Astrocyte of the cerebellum (primary cell): ENCODE data around the gene PIP5KL1.

ENCODE experiments used
- DNase-seq: peaks from one replicate; pipeline ENCODE4 v3.0.0-alpha.2; 2011; ENCODE audit warnings: low read depth
- H3K4me3 ChIP-seq: 2 replicates; pipeline ENCODE4 v1.5.1; 2011; ENCODE audit warnings: mild to moderate bottlenecking, low read depth, low read length, moderate library complexity
- CTCF ChIP-seq: IDR thresholded peaks from 2 replicates; pipeline ENCODE4 v1.5.1; 2012; ENCODE audit warnings: low read length, low read depth, moderate library complexity, mild to moderate bottlenecking; ENCODE audit errors: missing control alignments
- in situ Hi-C: cut with HindIII; loops from 2 replicates; pipeline ENCODE4 v1.10.0; 2017; ENCODE audit warnings: low sequenced_read_pairs

The PIP5KL1 gene

GRCh38 chr9:127926906-127927200 is 3.7 kb downstream of the PIP5KL1 start:
- no peak for DNase-seq
- TF ChIP-seq CTCF: no peak
- H3K4me3 ChIP-seq: peak overlapping the region; percentile 29
- in situ Hi-C loops: no loop called here

- no peak for DNase-seq
- no peak overlapping the region for H3K4me3 ChIP-seq
- in situ Hi-C loops: no loop called here
- no peak for TF ChIP-seq CTCF
These were observed 4.3 kb downstream of the PIP5KL1 start for GRCh38 chr9:127925959-127926905.

- no peak for DNase-seq
- no peak overlapping the region for H3K4me3 ChIP-seq
- in situ Hi-C loops: no loop called here
- no peak for TF ChIP-seq CTCF
These were observed 5.7 kb downstream of the PIP5KL1 start for GRCh38 chr9:127924736-127925444.

- in situ Hi-C loops: no loop called here
- TF ChIP-seq CTCF: no peak
- DNase-seq: peak; percentile 81
- no peak overlapping the region for H3K4me3 ChIP-seq
These were observed 6.8 kb downstream of the PIP5KL1 start for GRCh38 chr9:127923771-127924170.

GRCh38 chr9:127923046-127923445 is 7.5 kb downstream of the PIP5KL1 start:
- in situ Hi-C loops: no loop called here
- TF ChIP-seq CTCF: no peak
- no peak for DNase-seq
- H3K4me3 ChIP-seq: no peak overlapping the region

GRCh38 chr9:127921557-127922120 is 8.9 kb downstream of the PIP5KL1 start:
- peak; percentile 72 for TF ChIP-seq CTCF
- no peak overlapping the region for H3K4me3 ChIP-seq
- in situ Hi-C loops: no loop called here
- no peak for DNase-seq
